Neural cell (in vitro differentiated cells): ENCODE data around the gene MSMP. TPM values are rescaled to one million over a fixed set of nuclear protein-coding genes. Genes with fewer than 3 reads are reported as not detected.

Experiments used
- H2AFZ ChIP-seq: fragments of 200-600, 300-800 bp; sonication (generic), shearing (Covaris generic); 2 replicates; pipeline ENCODE4 v1.6.0; 2014; ENCODE audit warnings: low read depth, mild to moderate bottlenecking, antibody characterized with exemption, low read length, moderate library complexity
- H3F3A ChIP-seq: fragments of 200-600 bp; shearing (Covaris generic); 2 replicates; pipeline ENCODE4 v1.6.1; 2016; ENCODE audit warnings: mild to moderate bottlenecking, moderate library complexity, mixed read lengths, antibody characterized with exemption, low read length; ENCODE audit not compliant: insufficient read depth, poor library complexity, severe bottlenecking
- H3K27ac ChIP-seq: fragments of 200-600, 300-800 bp; sonication (generic), shearing (Covaris generic); 2 replicates; pipeline ENCODE4 v1.5.1; 2014; ENCODE audit warnings: mild to moderate bottlenecking, low read length, moderate library complexity
- H3K27me3 ChIP-seq: fragments of 300-800, 200-600 bp; sonication (generic), shearing (Covaris generic); 2 replicates; pipeline ENCODE4 v1.6.0; 2014; ENCODE audit warnings: mild to moderate bottlenecking, low read depth, low read length, moderate library complexity; ENCODE audit not compliant: insufficient read depth
- H3K36me3 ChIP-seq: fragments of 300-800, 200-600 bp; sonication (generic), shearing (Covaris generic); 2 replicates; pipeline ENCODE4 v1.5.1; 2014; ENCODE audit warnings: mild to moderate bottlenecking, antibody characterized with exemption, low read length, moderate library complexity; ENCODE audit not compliant: insufficient read depth
- H3K4me2 ChIP-seq: fragments of 300-800, 200-600 bp; sonication (generic), shearing (Covaris generic); 2 replicates; pipeline ENCODE4 v1.6.0; 2014; ENCODE audit warnings: mild to moderate bottlenecking, low read length
- H3K4me3 ChIP-seq: fragments of 300-800, 200-600 bp; sonication (generic), shearing (Covaris generic); 2 replicates; pipeline ENCODE4 v1.5.1; 2014; ENCODE audit warnings: mild to moderate bottlenecking, low read length, moderate library complexity
- H3K79me2 ChIP-seq: fragments of 200-600 bp; shearing (Covaris generic); replicated peaks from 2 replicates; pipeline ENCODE4 v1.6.0; 2014; ENCODE audit warnings: mild to moderate bottlenecking, low read length, moderate library complexity; ENCODE audit not compliant: insufficient read depth
- H3K9ac ChIP-seq: fragments of 300-800, 200-600 bp; sonication (generic), shearing (Covaris generic); 2 replicates; pipeline ENCODE4 v1.6.1; 2016; ENCODE audit warnings: mild to moderate bottlenecking, low read length, mixed read lengths
- H3K9me2 ChIP-seq: fragments of 200-600 bp; shearing (Covaris generic); 2 replicates; pipeline ENCODE4 v1.6.1; 2016; ENCODE audit warnings: mild to moderate bottlenecking, low read length, mixed read lengths; ENCODE audit not compliant: insufficient read depth
- H3K9me3 ChIP-seq: fragments of 200-600, 300-800 bp; sonication (generic), shearing (Covaris generic); 2 replicates; pipeline ENCODE4 v1.6.1; 2016; ENCODE audit warnings: mild to moderate bottlenecking, mixed run types, low read length, moderate library complexity, mixed read lengths
- H4K20me1 ChIP-seq: fragments of 200-600 bp; shearing (Covaris generic); 2 replicates; pipeline ENCODE4 v1.6.1; 2016; ENCODE audit warnings: mild to moderate bottlenecking, mixed run types; ENCODE audit not compliant: insufficient read depth
- EP300 ChIP-seq: fragments of 450-650 bp; conservative IDR thresholded peaks from 2 replicates; pipeline ENCODE4 v1.6.1; 2014; ENCODE audit warnings: antibody characterized with exemption, mild to moderate bottlenecking, moderate library complexity; ENCODE audit not compliant: poor library complexity, severe bottlenecking
- EZH2 ChIP-seq: fragments of 200-600, 300-800 bp; shearing (Covaris generic), sonication (generic); IDR thresholded peaks from 2 replicates; pipeline ENCODE4 v1.6.1; 2014; ENCODE audit warnings: antibody characterized with exemption, low read length, borderline replicate concordance, mild to moderate bottlenecking; ENCODE audit not compliant: insufficient read depth, poor library complexity, severe bottlenecking
- MXI1 ChIP-seq: fragments of 450-650 bp; conservative IDR thresholded peaks from 2 replicates; pipeline ENCODE4 v1.6.1; 2014; ENCODE audit warnings: antibody characterized with exemption, mild to moderate bottlenecking; ENCODE audit not compliant: poor library complexity, severe bottlenecking
- POLR2AphosphoS5 ChIP-seq: IDR thresholded peaks from 2 replicates; pipeline ENCODE4 v1.6.1; 2012
- RAD21 ChIP-seq: fragments of 450-650 bp; conservative IDR thresholded peaks from 2 replicates; pipeline ENCODE4 v1.6.1; 2014; ENCODE audit warnings: antibody characterized with exemption, mild to moderate bottlenecking, moderate library complexity
- SMC3 ChIP-seq: fragments of 450-650 bp; conservative IDR thresholded peaks from 2 replicates; pipeline ENCODE4 v1.6.1; 2014; ENCODE audit warnings: antibody characterized with exemption, mild to moderate bottlenecking, moderate library complexity; ENCODE audit not compliant: poor library complexity
- TAF1 ChIP-seq: IDR thresholded peaks from 2 replicates; pipeline ENCODE4 v1.6.1; 2012; ENCODE audit warnings: low read depth
- polyA plus RNA-seq: library from polyadenylated mRNA; depleted of rRNA; stranded (reverse); fragments of >200 nt; gene quantifications from 2 replicates; pipeline ENCODE4 v1.2.3, GENCODE V29; 2014
- TF ChIP-seq, protein P1 (sequence below): fragments of 450-650 bp; IDR thresholded peaks from 2 replicates; pipeline ENCODE4 v1.5.1; 2014; ENCODE audit warnings: antibody characterized with exemption, mild to moderate bottlenecking, moderate library complexity; ENCODE audit not compliant: poor library complexity, severe bottlenecking
- TF ChIP-seq, protein P2 (sequence below): IDR thresholded peaks from 2 replicates; pipeline ENCODE4 v1.6.1; 2012; ENCODE audit warnings: borderline replicate concordance

The MSMP gene
- polyA plus RNA-seq, 1 donor from 2014 or later = not detected

DNA sequence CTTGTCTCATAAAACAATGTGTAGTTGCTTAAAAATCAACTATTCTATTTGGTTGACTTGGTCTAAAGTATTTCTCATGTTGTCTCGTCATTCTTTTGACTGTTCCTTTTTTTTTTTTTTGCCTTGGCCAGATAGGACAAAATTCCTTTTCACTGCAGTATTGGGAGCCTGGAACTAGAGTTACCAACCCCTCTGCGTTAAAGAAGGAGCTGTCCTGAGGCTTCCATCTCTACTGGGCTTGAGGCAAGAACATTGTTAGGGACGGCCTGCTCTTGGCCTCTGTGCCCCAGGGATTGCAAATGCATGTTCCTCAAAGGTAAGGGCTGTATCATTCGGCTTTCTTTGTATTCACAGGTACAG, 35.9 kb upstream of the MSMP start:
- no peak overlapping the region for H3K4me2 ChIP-seq
- peak overlapping the region; percentile 22 for H2AFZ ChIP-seq
- H3K27me3 ChIP-seq = no peaks in the 10 kb centered on the region

DNA sequence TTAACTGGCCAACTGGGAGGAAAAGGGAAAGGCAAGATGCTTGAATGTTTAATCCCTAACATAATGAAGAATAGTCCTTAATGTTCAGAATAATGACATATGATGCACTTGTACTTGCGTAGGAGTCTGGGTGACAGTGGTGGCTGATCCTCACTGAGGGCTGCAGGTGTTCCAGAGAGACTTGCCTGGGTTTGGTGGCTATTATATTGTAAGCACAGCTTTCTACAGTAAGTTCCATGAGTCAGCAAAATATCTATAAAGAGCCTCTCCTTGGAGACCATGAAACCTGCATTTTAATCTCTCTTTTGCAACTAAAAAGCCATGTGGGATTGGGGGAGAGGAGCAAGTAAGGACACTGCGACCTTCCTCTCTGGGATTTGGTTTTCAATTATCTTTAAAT, 35.5 kb upstream of the MSMP start:
- Histone ChIP-seq H4K20me1 (no peaks in the 10 kb centered on the region), H3K79me2 (no peaks in the 10 kb centered on the region), H3K27ac (no peak overlapping the region), H3F3A (no peaks in the 10 kb centered on the region), H3K27me3 (no peaks in the 10 kb centered on the region), H3K9me2 (no peaks in the 10 kb centered on the region), H3K4me3 (no peak overlapping the region), H3K4me2 (no peak overlapping the region), H3K9me3 (no peaks in the 10 kb centered on the region), H3K36me3 (no peaks in the 10 kb centered on the region), H3K9ac (no peak overlapping the region), H2AFZ (no peak overlapping the region)
- TF ChIP-seq, protein P1, sequence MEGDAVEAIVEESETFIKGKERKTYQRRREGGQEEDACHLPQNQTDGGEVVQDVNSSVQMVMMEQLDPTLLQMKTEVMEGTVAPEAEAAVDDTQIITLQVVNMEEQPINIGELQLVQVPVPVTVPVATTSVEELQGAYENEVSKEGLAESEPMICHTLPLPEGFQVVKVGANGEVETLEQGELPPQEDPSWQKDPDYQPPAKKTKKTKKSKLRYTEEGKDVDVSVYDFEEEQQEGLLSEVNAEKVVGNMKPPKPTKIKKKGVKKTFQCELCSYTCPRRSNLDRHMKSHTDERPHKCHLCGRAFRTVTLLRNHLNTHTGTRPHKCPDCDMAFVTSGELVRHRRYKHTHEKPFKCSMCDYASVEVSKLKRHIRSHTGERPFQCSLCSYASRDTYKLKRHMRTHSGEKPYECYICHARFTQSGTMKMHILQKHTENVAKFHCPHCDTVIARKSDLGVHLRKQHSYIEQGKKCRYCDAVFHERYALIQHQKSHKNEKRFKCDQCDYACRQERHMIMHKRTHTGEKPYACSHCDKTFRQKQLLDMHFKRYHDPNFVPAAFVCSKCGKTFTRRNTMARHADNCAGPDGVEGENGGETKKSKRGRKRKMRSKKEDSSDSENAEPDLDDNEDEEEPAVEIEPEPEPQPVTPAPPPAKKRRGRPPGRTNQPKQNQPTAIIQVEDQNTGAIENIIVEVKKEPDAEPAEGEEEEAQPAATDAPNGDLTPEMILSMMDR = no peak
- TF ChIP-seq MXI1 (no peak), RAD21 (no peak), SMC3 (no peak), POLR2AphosphoS5 (no peak), EP300 (no peak), TAF1 (no peak), EZH2 (no peak)
- TF ChIP-seq, protein P2, sequence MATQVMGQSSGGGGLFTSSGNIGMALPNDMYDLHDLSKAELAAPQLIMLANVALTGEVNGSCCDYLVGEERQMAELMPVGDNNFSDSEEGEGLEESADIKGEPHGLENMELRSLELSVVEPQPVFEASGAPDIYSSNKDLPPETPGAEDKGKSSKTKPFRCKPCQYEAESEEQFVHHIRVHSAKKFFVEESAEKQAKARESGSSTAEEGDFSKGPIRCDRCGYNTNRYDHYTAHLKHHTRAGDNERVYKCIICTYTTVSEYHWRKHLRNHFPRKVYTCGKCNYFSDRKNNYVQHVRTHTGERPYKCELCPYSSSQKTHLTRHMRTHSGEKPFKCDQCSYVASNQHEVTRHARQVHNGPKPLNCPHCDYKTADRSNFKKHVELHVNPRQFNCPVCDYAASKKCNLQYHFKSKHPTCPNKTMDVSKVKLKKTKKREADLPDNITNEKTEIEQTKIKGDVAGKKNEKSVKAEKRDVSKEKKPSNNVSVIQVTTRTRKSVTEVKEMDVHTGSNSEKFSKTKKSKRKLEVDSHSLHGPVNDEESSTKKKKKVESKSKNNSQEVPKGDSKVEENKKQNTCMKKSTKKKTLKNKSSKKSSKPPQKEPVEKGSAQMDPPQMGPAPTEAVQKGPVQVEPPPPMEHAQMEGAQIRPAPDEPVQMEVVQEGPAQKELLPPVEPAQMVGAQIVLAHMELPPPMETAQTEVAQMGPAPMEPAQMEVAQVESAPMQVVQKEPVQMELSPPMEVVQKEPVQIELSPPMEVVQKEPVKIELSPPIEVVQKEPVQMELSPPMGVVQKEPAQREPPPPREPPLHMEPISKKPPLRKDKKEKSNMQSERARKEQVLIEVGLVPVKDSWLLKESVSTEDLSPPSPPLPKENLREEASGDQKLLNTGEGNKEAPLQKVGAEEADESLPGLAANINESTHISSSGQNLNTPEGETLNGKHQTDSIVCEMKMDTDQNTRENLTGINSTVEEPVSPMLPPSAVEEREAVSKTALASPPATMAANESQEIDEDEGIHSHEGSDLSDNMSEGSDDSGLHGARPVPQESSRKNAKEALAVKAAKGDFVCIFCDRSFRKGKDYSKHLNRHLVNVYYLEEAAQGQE = no peak

More for the DNA sequence above, 35.9 kb upstream of the MSMP start:
- H3K9me3 ChIP-seq = no peaks in the 10 kb centered on the region
- H3K36me3 ChIP-seq = no peaks in the 10 kb centered on the region
- no peak overlapping the region for H3K4me3 ChIP-seq
- H3F3A ChIP-seq = no peaks in the 10 kb centered on the region
- H4K20me1 ChIP-seq = no peaks in the 10 kb centered on the region
- peak overlapping the region; percentile 37 for H3K9ac ChIP-seq
- H3K9me2 ChIP-seq = no peaks in the 10 kb centered on the region
- TF ChIP-seq EZH2 = no peak
- TF ChIP-seq RAD21 = no peak
- TF ChIP-seq, protein P1 = no peak
- no peak for TF ChIP-seq TAF1
- no peak for TF ChIP-seq POLR2AphosphoS5
- no peak for TF ChIP-seq EP300
- TF ChIP-seq MXI1 = no peak
- TF ChIP-seq SMC3 = no peak
- TF ChIP-seq, protein P2 = no peak
- no peaks in the 10 kb centered on the region for H3K79me2 ChIP-seq
- no peak overlapping the region for H3K27ac ChIP-seq
